Loucy (cell line): ENCODE measurements around the gene DDOST.

Experiments used
- H2AFZ ChIP-seq: fragments of 200-600 bp; sonication (generic); 2 replicates; pipeline ENCODE4 v1.6.0; 2016; ENCODE audit warnings: antibody characterized with exemption, mild to moderate bottlenecking, low read length, moderate library complexity
- H3F3A ChIP-seq: fragments of 200-600 bp; 2 replicates; pipeline ENCODE4 v1.6.0; 2016; ENCODE audit warnings: antibody characterized with exemption, low read depth, mild to moderate bottlenecking
- H3K27me3 ChIP-seq: fragments of 200-600 bp; sonication (generic); 2 replicates; pipeline ENCODE4 v1.6.1; 2014; ENCODE audit warnings: low read length, mild to moderate bottlenecking; ENCODE audit not compliant: insufficient read depth, poor library complexity, severe bottlenecking
- H3K36me3 ChIP-seq: fragments of 200-600 bp; sonication (generic); 2 replicates; pipeline ENCODE4 v1.6.1; 2016; ENCODE audit warnings: low read length; ENCODE audit not compliant: insufficient read depth
- H3K4me1 ChIP-seq: fragments of 200-600 bp; sonication (generic); 2 replicates; pipeline ENCODE4 v1.5.1; 2014; ENCODE audit warnings: low read length, mild to moderate bottlenecking; ENCODE audit not compliant: insufficient read depth, poor library complexity, severe bottlenecking
- H3K4me2 ChIP-seq: fragments of 200-600 bp; sonication (generic); 2 replicates; pipeline ENCODE4 v1.6.0; 2014; ENCODE audit warnings: antibody characterized with exemption, low read length, low read depth, mild to moderate bottlenecking; ENCODE audit not compliant: poor library complexity, severe bottlenecking
- H3K4me3 ChIP-seq: fragments of 200-600 bp; sonication (generic); 2 replicates; pipeline ENCODE4 v1.5.1; 2014; ENCODE audit warnings: low read length, mild to moderate bottlenecking, mixed read lengths; ENCODE audit not compliant: poor library complexity, severe bottlenecking
- H3K79me2 ChIP-seq: fragments of 200-600 bp; sonication (generic); 2 replicates; pipeline ENCODE4 v1.6.1; 2014; ENCODE audit warnings: low read length; ENCODE audit not compliant: insufficient read depth
- H3K9ac ChIP-seq: fragments of 200-600 bp; sonication (generic); 2 replicates; pipeline ENCODE4 v1.6.0; 2014; ENCODE audit warnings: mild to moderate bottlenecking, low read depth, low read length, moderate library complexity; ENCODE audit not compliant: poor library complexity, severe bottlenecking
- H3K9me2 ChIP-seq: fragments of 200-600 bp; sonication (generic); replicated peaks from 2 replicates; pipeline ENCODE4 v1.6.1; 2016; ENCODE audit warnings: low read depth, low read length, mixed read lengths
- H3K9me3 ChIP-seq: fragments of 200-600 bp; sonication (generic); 2 replicates; pipeline ENCODE4 v1.6.1; 2014; ENCODE audit warnings: mild to moderate bottlenecking, antibody characterized with exemption, low read length, low read depth; ENCODE audit not compliant: insufficient read depth
- H4K20me1 ChIP-seq: fragments of 200-600 bp; sonication (generic); 2 replicates; pipeline ENCODE4 v1.6.0; 2014; ENCODE audit warnings: antibody characterized with exemption, low read length, mild to moderate bottlenecking; ENCODE audit not compliant: insufficient read depth, poor library complexity, severe bottlenecking
- CTCF ChIP-seq: fragments of 200-600 bp; sonication (generic); conservative IDR thresholded peaks from 2 replicates; pipeline ENCODE4 v1.5.1; 2014; ENCODE audit warnings: mild to moderate bottlenecking, antibody characterized with exemption, low read length
- EZH2phosphoT487 ChIP-seq: fragments of 200-600 bp; IDR thresholded peaks from 2 replicates; pipeline ENCODE4 v1.6.1; 2018; ENCODE audit warnings: antibody characterized with exemption, mild to moderate bottlenecking, moderate library complexity, borderline replicate concordance

Gene DDOST

GRCh38 chr1:20630729-20631128 lies 30.4 kb downstream of the DDOST start:
- H4K20me1 ChIP-seq: no peaks in the 10 kb centered on the region
- H3K4me1 ChIP-seq: no peaks in the 10 kb centered on the region
- H3K36me3 ChIP-seq: no peaks in the 10 kb centered on the region
- H3K4me2 ChIP-seq: no peak overlapping the region
- no peak overlapping the region for H3K4me3 ChIP-seq
- no peak overlapping the region for H2AFZ ChIP-seq
- 0 out of 2 replicates have a peak, but pooled peaks cover 3% of the 10 kb centered on the region for H3K9me3 ChIP-seq
- TF ChIP-seq EZH2phosphoT487 (no peak), CTCF (no peak)
- no peaks in the 10 kb centered on the region for H3K9me2 ChIP-seq
- no peaks in the 10 kb centered on the region for H3F3A ChIP-seq
- H3K79me2 ChIP-seq: no peaks in the 10 kb centered on the region
- no peak overlapping the region for H3K9ac ChIP-seq
- no peaks in the 10 kb centered on the region for H3K27me3 ChIP-seq

DNA sequence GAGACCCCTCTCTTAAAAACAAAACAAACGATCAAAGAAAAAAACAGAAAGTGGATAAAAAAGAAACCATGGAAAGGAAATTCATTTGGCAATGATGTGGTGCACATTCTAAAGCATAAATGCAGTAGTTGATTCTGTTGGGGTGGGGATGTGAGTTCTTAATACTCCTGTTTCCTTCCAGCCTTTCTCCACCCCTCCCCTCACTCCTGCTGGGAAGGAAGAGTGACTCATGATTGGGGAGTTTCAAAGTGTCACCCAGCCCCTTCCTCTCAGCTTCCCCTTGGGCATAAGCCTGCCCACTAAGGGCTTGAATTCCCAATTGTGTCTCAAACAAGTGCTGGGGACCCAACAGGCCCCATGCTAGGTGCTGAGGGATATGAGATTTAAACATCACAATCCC lies 34.6 kb downstream of the DDOST start:
- Histone ChIP-seq H4K20me1 (no peaks in the 10 kb centered on the region), H3K4me1 (no peaks in the 10 kb centered on the region), H2AFZ (no peak overlapping the region), H3K27me3 (no peaks in the 10 kb centered on the region), H3K79me2 (no peaks in the 10 kb centered on the region), H3K4me2 (no peak overlapping the region), H3F3A (no peaks in the 10 kb centered on the region), H3K9ac (no peak overlapping the region), H3K4me3 (no peak overlapping the region), H3K9me2 (no peaks in the 10 kb centered on the region), H3K36me3 (no peaks in the 10 kb centered on the region), H3K9me3 (0 out of 2 replicates have a peak, but pooled peaks cover 3% of the 10 kb centered on the region)
- TF ChIP-seq EZH2phosphoT487: no peak
- no peak for TF ChIP-seq CTCF

GRCh38 chr1:20626098-20626427 lies 35.1 kb downstream of the DDOST start:
- Histone ChIP-seq H3K4me2 (no peak overlapping the region), H3K9me3 (0 out of 2 replicates have a peak, but pooled peaks cover 3% of the 10 kb centered on the region), H3K9me2 (no peaks in the 10 kb centered on the region), H3K27me3 (no peaks in the 10 kb centered on the region), H3F3A (no peaks in the 10 kb centered on the region), H3K4me1 (no peaks in the 10 kb centered on the region), H3K36me3 (no peaks in the 10 kb centered on the region), H4K20me1 (no peaks in the 10 kb centered on the region), H3K9ac (no peak overlapping the region), H3K79me2 (no peaks in the 10 kb centered on the region), H3K4me3 (no peak overlapping the region), H2AFZ (no peak overlapping the region)
- TF ChIP-seq CTCF (no peak), EZH2phosphoT487 (no peak)
